H1 (cell line): ENCODE measurements around the gene ARL10.
"Not testable (repeated sequence)": the region's sequence is repeated elsewhere in the genome, so short reads cannot be mapped to it uniquely, and the experiment has no call there.

Source experiments
- CEBPB ChIP-seq: IDR thresholded peaks from 2 replicates; pipeline ENCODE4 v1.6.1; 2012; ENCODE audit warnings: low read depth, low read length
- JUN ChIP-seq: IDR thresholded peaks from 2 replicates; pipeline ENCODE4 v1.6.1; 2011; ENCODE audit warnings: low read depth, mild to moderate bottlenecking, improper control_type of control experiment, low read length
- POLR2A ChIP-seq, 2 experiments: IDR thresholded peaks; 1 replicate in 1 of 2; 2 replicates in 1 of 2; pipeline ENCODE4 v1.6.1; 2011; ENCODE audit warnings: low read depth in 2 of 2, low read length in 2 of 2, mild to moderate bottlenecking in 2 of 2; ENCODE audit errors: control extremely low read depth in 1 of 2
- POU5F1 ChIP-seq: IDR thresholded peaks from 2 replicates; pipeline ENCODE4 v1.6.1; 2011; ENCODE audit warnings: low read depth, mild to moderate bottlenecking, low read length, moderate library complexity
- RFX5 ChIP-seq: IDR thresholded peaks from 2 replicates; pipeline ENCODE4 v1.6.1; 2011; ENCODE audit warnings: low read depth, low read length, improper control_type of control experiment, borderline replicate concordance
- SP4 ChIP-seq: IDR thresholded peaks from 2 replicates; pipeline ENCODE4 v1.6.1; 2012; ENCODE audit warnings: low read length, inconsistent platforms
- SRF ChIP-seq: IDR thresholded peaks from 2 replicates; pipeline ENCODE4 v1.6.1; 2011; ENCODE audit warnings: mild to moderate bottlenecking, low read depth, low read length, moderate library complexity
- YY1 ChIP-seq: IDR thresholded peaks from 2 replicates; pipeline ENCODE4 v1.6.1; 2011; ENCODE audit warnings: low read depth, mild to moderate bottlenecking, low read length
- TF ChIP-seq, protein P1 (sequence below), 3 experiments: IDR thresholded peaks; 1 replicate in 2 of 3; 2 replicates in 1 of 3; pipeline versions ENCODE4 v1.5.1 to v1.6.1; 2011; ENCODE audit warnings: low read length in 3 of 3, mild to moderate bottlenecking in 3 of 3, inconsistent platforms in 2 of 3, low read depth in 1 of 3, moderate library complexity in 1 of 3; ENCODE audit not compliant: insufficient read depth in 1 of 3; ENCODE audit errors: control extremely low read depth in 1 of 3

DNA sequence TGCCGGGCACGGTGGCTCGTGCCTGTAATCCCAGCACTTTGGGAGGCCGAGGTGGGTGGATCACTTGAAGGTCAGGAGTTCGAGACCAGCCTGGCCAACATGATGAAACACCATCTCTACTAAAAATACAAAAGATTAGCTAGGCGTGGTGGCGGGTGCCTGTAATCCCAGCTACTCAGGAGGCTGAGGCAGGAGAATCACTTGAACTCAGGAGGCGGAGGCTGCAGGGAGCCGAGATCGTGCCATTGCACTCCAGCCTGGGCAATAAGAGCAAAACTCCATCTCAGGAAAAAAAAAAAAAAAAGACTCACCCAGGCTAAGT is 42.9 kb downstream of the ARL10 start:
- TF ChIP-seq RFX5; POU5F1; POLR2A (IDR thresholded peaks at IDR 0.05; ENCODE audit: control extremely low read depth in 1 of 2, low read depth in 2 of 2, low read length in 2 of 2); SRF; JUN; YY1; CEBPB; SP4: not testable (repeated sequence)
- TF ChIP-seq, protein P1, sequence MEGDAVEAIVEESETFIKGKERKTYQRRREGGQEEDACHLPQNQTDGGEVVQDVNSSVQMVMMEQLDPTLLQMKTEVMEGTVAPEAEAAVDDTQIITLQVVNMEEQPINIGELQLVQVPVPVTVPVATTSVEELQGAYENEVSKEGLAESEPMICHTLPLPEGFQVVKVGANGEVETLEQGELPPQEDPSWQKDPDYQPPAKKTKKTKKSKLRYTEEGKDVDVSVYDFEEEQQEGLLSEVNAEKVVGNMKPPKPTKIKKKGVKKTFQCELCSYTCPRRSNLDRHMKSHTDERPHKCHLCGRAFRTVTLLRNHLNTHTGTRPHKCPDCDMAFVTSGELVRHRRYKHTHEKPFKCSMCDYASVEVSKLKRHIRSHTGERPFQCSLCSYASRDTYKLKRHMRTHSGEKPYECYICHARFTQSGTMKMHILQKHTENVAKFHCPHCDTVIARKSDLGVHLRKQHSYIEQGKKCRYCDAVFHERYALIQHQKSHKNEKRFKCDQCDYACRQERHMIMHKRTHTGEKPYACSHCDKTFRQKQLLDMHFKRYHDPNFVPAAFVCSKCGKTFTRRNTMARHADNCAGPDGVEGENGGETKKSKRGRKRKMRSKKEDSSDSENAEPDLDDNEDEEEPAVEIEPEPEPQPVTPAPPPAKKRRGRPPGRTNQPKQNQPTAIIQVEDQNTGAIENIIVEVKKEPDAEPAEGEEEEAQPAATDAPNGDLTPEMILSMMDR (IDR thresholded peaks at IDR 0.05; ENCODE audit: control extremely low read depth in 1 of 3, insufficient read depth in 1 of 3, low read depth in 1 of 3, low read length in 3 of 3), result not testable (repeated sequence)
